HCT116 (cell line): Measurements from ENCODE around the gene SDK1.

Source experiments
- EGR1 ChIP-seq: IDR thresholded peaks from 2 replicates; pipeline ENCODE4 v1.6.1; 2012; ENCODE audit warnings: low read depth
- POLR2A ChIP-seq: IDR thresholded peaks from 2 replicates; pipeline ENCODE4 v1.7.0; 2011; ENCODE audit warnings: borderline replicate concordance; ENCODE audit not compliant: insufficient read depth, insufficient read length; ENCODE audit errors: extremely low read depth
- POLR2AphosphoS5 ChIP-seq: IDR thresholded peaks from 2 replicates; pipeline ENCODE4 v1.6.1; 2011; ENCODE audit warnings: mild to moderate bottlenecking, low read depth, low read length, moderate library complexity
- SP1 ChIP-seq: IDR thresholded peaks from 2 replicates; pipeline ENCODE4 v1.6.1; 2012; ENCODE audit warnings: low read depth
- TF ChIP-seq, protein P1 (sequence below), 3 experiments: fragments of 200-600 bp in 1 of 3; sonication (generic) in 1 of 3; IDR thresholded peaks in 2 of 3; conservative IDR thresholded peaks in 1 of 3; 2 replicates each; pipeline ENCODE4 v1.5.1; 2012 to 2017; ENCODE audit warnings: low read depth in 2 of 3, low read length in 2 of 3, antibody characterized with exemption in 1 of 3, borderline replicate concordance in 1 of 3, control low read depth in 1 of 3, mild to moderate bottlenecking in 1 of 3, mixed read lengths in 1 of 3, mixed run types in 1 of 3, moderate library complexity in 1 of 3; ENCODE audit not compliant: insufficient read depth in 1 of 3
- TF ChIP-seq, protein P2 (sequence below): IDR thresholded peaks from 2 replicates; pipeline ENCODE4 v1.6.1; 2012; ENCODE audit warnings: low read depth
- TF ChIP-seq, protein P3 (sequence below): IDR thresholded peaks from 2 replicates; pipeline ENCODE4 v1.6.1; 2012

DNA sequence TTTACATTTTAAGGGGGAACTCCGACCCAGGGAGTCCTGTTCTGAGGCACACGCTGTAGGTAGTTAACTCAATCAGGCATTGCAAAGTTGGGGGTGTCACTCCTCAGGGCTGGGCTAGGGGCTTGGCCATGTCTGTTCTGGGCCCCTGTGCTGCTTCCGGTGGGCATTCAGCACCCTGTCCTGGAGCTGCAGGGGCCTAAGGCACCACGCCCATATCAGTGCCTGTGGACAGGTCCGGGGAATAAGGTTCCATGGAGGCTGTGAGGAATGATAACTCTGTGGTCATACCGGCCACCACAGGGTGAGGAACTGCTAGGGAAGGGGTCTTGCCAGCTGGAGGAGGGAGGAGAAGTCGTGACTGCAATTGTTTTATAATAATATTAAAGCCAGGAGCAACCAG lies 842.0 kb downstream of the SDK1 start:
- TF ChIP-seq, protein P1, sequence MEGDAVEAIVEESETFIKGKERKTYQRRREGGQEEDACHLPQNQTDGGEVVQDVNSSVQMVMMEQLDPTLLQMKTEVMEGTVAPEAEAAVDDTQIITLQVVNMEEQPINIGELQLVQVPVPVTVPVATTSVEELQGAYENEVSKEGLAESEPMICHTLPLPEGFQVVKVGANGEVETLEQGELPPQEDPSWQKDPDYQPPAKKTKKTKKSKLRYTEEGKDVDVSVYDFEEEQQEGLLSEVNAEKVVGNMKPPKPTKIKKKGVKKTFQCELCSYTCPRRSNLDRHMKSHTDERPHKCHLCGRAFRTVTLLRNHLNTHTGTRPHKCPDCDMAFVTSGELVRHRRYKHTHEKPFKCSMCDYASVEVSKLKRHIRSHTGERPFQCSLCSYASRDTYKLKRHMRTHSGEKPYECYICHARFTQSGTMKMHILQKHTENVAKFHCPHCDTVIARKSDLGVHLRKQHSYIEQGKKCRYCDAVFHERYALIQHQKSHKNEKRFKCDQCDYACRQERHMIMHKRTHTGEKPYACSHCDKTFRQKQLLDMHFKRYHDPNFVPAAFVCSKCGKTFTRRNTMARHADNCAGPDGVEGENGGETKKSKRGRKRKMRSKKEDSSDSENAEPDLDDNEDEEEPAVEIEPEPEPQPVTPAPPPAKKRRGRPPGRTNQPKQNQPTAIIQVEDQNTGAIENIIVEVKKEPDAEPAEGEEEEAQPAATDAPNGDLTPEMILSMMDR (IDR thresholded peaks at IDR 0.05 in 2 of 3, conservative IDR thresholded peaks at IDR 0.05 in 1 of 3; ENCODE audit: borderline replicate concordance in 1 of 3, insufficient read depth in 1 of 3, low read depth in 2 of 3, low read length in 2 of 3) = no peak
- no peak for TF ChIP-seq POLR2A
- TF ChIP-seq EGR1 = no peak
- TF ChIP-seq, protein P2, sequence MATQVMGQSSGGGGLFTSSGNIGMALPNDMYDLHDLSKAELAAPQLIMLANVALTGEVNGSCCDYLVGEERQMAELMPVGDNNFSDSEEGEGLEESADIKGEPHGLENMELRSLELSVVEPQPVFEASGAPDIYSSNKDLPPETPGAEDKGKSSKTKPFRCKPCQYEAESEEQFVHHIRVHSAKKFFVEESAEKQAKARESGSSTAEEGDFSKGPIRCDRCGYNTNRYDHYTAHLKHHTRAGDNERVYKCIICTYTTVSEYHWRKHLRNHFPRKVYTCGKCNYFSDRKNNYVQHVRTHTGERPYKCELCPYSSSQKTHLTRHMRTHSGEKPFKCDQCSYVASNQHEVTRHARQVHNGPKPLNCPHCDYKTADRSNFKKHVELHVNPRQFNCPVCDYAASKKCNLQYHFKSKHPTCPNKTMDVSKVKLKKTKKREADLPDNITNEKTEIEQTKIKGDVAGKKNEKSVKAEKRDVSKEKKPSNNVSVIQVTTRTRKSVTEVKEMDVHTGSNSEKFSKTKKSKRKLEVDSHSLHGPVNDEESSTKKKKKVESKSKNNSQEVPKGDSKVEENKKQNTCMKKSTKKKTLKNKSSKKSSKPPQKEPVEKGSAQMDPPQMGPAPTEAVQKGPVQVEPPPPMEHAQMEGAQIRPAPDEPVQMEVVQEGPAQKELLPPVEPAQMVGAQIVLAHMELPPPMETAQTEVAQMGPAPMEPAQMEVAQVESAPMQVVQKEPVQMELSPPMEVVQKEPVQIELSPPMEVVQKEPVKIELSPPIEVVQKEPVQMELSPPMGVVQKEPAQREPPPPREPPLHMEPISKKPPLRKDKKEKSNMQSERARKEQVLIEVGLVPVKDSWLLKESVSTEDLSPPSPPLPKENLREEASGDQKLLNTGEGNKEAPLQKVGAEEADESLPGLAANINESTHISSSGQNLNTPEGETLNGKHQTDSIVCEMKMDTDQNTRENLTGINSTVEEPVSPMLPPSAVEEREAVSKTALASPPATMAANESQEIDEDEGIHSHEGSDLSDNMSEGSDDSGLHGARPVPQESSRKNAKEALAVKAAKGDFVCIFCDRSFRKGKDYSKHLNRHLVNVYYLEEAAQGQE = no peak
- no peak for TF ChIP-seq POLR2AphosphoS5
- TF ChIP-seq, protein P3, sequence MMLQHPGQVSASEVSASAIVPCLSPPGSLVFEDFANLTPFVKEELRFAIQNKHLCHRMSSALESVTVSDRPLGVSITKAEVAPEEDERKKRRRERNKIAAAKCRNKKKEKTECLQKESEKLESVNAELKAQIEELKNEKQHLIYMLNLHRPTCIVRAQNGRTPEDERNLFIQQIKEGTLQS = no peak
- no peak for TF ChIP-seq SP1
